ENCODE results near the gene NRXN2. TPM values are rescaled to one million over a fixed set of nuclear protein-coding genes. Genes with fewer than 3 reads are reported as not detected.
A peak's percentile ranks its signal among the peaks of the same experiment; 100 is the strongest.

NRXN2 gene
- total and polyA plus RNA-seq, 2 of the 13 experiments (the other 11 are each of a cell fraction or from before 2014, with no cell fraction given), result not detected

DNA sequence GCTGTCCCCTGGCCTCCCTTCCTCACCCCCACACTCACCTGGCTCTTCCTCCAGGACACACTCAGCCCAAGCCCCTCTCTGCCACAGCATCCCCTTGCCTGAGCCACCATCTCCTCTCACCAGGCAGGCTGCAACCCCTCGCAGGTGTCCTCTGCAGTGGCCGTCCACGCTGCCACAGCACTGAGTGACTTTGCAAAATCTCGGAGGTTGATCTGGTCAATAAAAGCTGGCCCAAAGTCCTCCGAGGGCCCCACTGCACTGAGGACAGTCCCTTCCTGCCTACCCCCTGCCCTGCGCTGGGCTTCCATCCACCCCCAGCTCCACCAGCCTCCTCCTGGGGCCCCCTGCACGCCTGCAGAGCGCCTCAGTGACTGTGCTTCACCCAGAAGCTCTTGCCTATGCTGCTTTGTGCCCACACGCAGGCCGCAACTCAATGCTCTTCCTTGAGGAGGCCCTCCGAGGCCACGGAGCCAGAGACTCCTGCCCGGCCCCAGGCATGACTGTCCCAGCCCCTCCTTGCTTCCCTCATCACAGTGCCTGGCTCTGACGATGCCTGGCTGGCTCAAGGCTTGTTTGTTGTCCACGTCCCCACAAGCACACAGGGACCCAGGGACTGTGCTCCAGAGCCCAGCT is 162.7 kb downstream of the NRXN2 start:
- ATAC-seq, result peak; percentile 7; the same call in 1 of the 3 replicates
- Histone ChIP-seq H3K27ac (ENCODE audit: extremely low read length, insufficient read depth, low read length) (no peak overlapping the region), H3K4me1 (ENCODE audit: insufficient read depth, low read length) (peaks cover 45% of the 10 kb centered on the region), H3K27me3 (ENCODE audit: control insufficient read depth in 1 of 2, insufficient read depth in 2 of 2, low read length in 2 of 2) (no peaks in the 10 kb centered on the region), H3K4me3 (replicated peaks in 1 of 3; ENCODE audit: insufficient read depth in 1 of 3, low read depth in 2 of 3, low read length in 3 of 3) (no peak overlapping the region), H3K4me2 (ENCODE audit: low read depth, low read length) (no peak overlapping the region), H3K36me3 (replicated peaks in 1 of 2; ENCODE audit: control insufficient read depth in 1 of 2, insufficient read depth in 2 of 2, low read length in 2 of 2) (no peaks in the 10 kb centered on the region), H4K20me1 (ENCODE audit: insufficient read depth, low read length) (no peaks in the 10 kb centered on the region), H3K9ac (ENCODE audit: insufficient read depth, low read depth, low read length) (no peak overlapping the region), H3K79me2 (ENCODE audit: insufficient read depth, low read length) (no peaks in the 10 kb centered on the region), H2AFZ (ENCODE audit: low read length) (no peak overlapping the region), H3K9me3 (ENCODE audit: low read length) (no peaks in the 10 kb centered on the region)
- intact Hi-C loops (cut with micrococcal nuclease; ENCODE audit: unreplicated experiment), result no loop called here
- FAIRE-seq, result no peak
- ChIA-PET POLR2A (no interaction called here), CTCF (ENCODE audit: low intra/inter-chr PET ratio, low total read pairs) (no interaction called here)
- DNase-seq (ENCODE audit: low spot score), result no peak
- no TSS peak for BruUV-seq (replicated peaks)
- in situ Hi-C loops (cut with HindIII; ENCODE audit: extremely low pct_ligation_motif_present, low pct_unique_long_range_greater_than_20kb), result no loop called here
- WGBS (ENCODE audit: low lambda C conversion rate), result 50% methylated on average over 3 of the region's 15 CpGs
- no peak for TF ChIP-seq RFXAP (CRISPR knock-in tag; IDR thresholded peaks at IDR 0.05; ENCODE audit: borderline replicate concordance)
- no peak for TF ChIP-seq ZMAT5 (CRISPR knock-in tag; IDR thresholded peaks at IDR 0.05; ENCODE audit: borderline replicate concordance, low read depth)
- TF ChIP-seq ZSCAN25 (CRISPR knock-in tag; IDR thresholded peaks at IDR 0.05), result peak; percentile 73; the same call in 1 of the 2 replicates
- no peak for TF ChIP-seq DR1 (CRISPR knock-in tag; IDR thresholded peaks at IDR 0.05)
- TF ChIP-seq CCDC6 (CRISPR knock-in tag; IDR thresholded peaks at IDR 0.05), result no peak
- TF ChIP-seq, protein P1, sequence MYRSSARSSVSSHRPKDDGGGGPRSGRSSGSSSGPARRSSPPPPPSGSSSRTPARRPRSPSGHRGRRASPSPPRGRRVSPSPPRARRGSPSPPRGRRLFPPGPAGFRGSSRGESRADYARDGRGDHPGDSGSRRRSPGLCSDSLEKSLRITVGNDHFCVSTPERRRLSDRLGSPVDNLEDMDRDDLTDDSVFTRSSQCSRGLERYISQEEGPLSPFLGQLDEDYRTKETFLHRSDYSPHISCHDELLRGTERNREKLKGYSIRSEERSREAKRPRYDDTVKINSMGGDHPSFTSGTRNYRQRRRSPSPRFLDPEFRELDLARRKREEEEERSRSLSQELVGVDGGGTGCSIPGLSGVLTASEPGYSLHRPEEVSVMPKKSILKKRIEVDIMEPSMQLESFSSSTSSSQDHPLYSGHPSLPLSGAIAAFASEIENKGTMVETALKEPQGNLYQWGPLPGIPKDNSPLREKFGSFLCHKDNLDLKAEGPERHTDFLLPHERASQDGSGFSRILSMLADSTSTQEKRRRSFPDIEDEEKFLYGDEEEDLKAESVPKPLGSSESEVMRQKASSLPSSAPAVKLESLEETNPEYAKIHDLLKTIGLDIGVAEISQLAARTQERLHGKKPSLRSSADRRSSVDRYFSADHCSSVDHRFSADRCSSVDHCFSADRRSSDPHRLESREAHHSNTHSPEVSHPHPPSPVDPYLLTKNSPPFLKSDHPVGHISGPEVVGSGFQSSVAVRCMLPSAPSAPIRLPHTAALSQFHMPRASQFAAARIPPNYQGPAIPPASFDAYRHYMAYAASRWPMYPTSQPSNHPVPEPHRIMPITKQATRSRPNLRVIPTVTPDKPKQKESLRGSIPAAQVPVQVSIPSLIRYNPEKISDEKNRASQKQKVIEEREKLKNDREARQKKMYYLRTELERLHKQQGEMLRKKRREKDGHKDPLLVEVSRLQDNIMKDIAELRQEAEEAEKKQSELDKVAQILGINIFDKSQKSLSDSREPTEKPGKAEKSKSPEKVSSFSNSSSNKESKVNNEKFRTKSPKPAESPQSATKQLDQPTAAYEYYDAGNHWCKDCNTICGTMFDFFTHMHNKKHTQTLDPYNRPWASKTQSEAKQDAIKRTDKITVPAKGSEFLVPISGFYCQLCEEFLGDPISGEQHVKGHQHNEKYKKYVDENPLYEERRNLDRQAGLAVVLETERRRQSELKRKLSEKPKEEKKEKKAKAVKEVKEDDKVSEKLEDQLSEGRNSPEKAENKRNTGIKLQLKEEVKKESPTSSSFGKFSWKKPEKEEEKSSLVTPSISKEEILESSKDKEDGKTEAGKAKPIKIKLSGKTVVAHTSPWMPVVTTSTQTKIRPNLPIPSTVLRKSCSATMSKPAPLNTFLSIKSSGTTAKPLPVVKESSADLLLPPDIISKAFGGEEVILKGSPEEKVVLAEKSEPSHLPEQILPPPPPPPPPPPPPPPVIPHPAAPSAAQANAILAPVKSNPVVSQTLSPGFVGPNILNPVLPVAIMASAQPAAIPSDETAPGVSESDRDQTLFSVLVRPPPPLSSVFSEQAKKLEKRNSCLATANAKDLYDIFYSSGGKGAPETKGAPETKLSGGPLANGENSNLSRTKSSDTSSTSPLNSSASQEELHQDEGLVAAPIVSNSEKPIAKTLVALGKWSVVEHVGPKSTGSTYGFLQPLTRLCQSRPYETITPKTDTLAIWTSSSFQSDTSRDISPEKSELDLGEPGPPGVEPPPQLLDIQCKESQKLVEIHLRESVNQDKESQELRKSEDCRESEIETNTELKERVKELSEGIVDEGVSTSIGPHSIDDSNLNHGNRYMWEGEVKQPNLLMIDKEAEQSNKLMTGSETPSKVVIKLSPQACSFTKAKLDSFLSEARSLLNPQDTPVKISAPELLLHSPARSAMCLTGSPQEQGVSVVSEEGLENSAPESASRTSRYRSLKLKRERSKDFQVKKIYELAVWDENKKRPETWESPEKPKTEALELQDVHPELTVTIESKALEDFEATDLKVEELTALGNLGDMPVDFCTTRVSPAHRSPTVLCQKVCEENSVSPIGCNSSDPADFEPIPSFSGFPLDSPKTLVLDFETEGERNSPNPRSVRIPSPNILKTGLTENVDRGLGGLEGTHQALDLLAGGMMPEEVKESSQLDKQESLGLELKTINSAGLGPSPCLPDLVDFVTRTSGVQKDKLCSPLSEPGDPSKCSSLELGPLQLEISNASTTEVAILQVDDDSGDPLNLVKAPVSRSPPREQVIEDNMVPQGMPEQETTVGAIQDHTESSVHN (CRISPR knock-in tag; IDR thresholded peaks at IDR 0.05), result no peak
- peak; percentile 60; the same call in 1 of the 2 replicates for TF ChIP-seq NFE2L2 (IDR thresholded peaks at IDR 0.05; ENCODE audit: low read length)
- 0 out of 2 replicates have a peak, but pooled peaks have one; percentile 17 for TF ChIP-seq MAFG (CRISPR knock-in tag; IDR thresholded peaks at IDR 0.05)
